ENCODE results near the gene MMP25. TPM values are rescaled to one million over a fixed set of nuclear protein-coding genes. Genes with fewer than 3 reads are reported as not detected.
A peak's percentile ranks its signal among the peaks of the same experiment; 100 is the strongest.

MMP25 gene
- total RNA-seq, 2 experiments from 2014 or later: 1.1 to 1.5 TPM

- Mint-ChIP-seq H3K27me3 (no peaks in the 10 kb centered on the region), H3K4me1 (ENCODE audit: low read depth) (peaks cover 55% of the 10 kb centered on the region), H3K36me3 (ENCODE audit: low read depth) (peaks cover 33% of the 10 kb centered on the region), H3K4me3 (peak overlapping the region; percentile 97), H3K9me3 (no peaks in the 10 kb centered on the region), H3K27ac (peak overlapping the region; percentile 99)
- CTCF ChIA-PET: interaction anchor here (1.0 to 14.0 kb wide), 10 partner anchors 11 to 102 kb away, joined by 3 to 288 read pairs (median 5); no protein-coding TSS in a partner anchor
- POLR2A ChIA-PET: interaction anchor here (0.6 to 1.8 kb wide), 7 partner anchors 16 to 65 kb away, joined by 3 to 7 read pairs (median 3); no protein-coding TSS in a partner anchor
- no peak for DNase-seq
- TF ChIP-seq CTCF (IDR thresholded peaks at IDR 0.05): no peak
- ATAC-seq: no peak
- intact Hi-C loops (cut with micrococcal nuclease): no loop called here
Observed at GRCh38 chr16:3063625-3064386, 17.4 kb downstream of the MMP25 start.

- Mint-ChIP-seq H3K27ac (peak within 1 kb of the TSS; percentile 99), H3K4me1 (ENCODE audit: low read depth) (peaks cover 55% of the 10 kb centered on the region), H3K36me3 (ENCODE audit: low read depth) (peaks cover 45% of the 10 kb centered on the region), H3K9me3 (no peaks in the 10 kb centered on the region), H3K27me3 (no peaks in the 10 kb centered on the region), H3K4me3 (peak within 1 kb of the TSS; percentile 97)
- ATAC-seq (peak; percentile 55), DNase-seq (peak; percentile 77)
- POLR2A ChIA-PET: interaction anchor here (0.9 to 4.0 kb wide), 10 partner anchors 11 to 107 kb away, joined by 3 to 49 read pairs (median 5); partner anchors contain the start of gene ZNF213
- no peak for TF ChIP-seq CTCF (IDR thresholded peaks at IDR 0.05)
- intact Hi-C loops (cut with micrococcal nuclease): no loop called here
- CTCF ChIA-PET: interaction anchor here (0.6 to 14.0 kb wide), 6 partner anchors 10 to 103 kb away, joined by 3 to 288 read pairs (median 3); no protein-coding TSS in a partner anchor
Observed at GRCh38 chr16:3065069-3065741, 18.8 kb downstream of the MMP25 start, which contains the start of gene IL32. TSS of gene IL32 (plus strand) at chr16:3065640. CDS start at chr16:3065812, 172 bp downstream.

- peak; percentile 45 for DNase-seq
- CTCF ChIA-PET: interaction anchor here (0.6 to 14.0 kb wide), 8 partner anchors 9 to 102 kb away, joined by 3 to 288 read pairs (median 3); no protein-coding TSS in a partner anchor
Observed at GRCh38 chr16:3065742-3066439, 19.5 kb downstream of the MMP25 start.

GRCh38 chr16:3066440-3066748 is 20.0 kb downstream of the MMP25 start:
- Mint-ChIP-seq H3K27ac (peak overlapping the region; percentile 99), H3K9me3 (no peaks in the 10 kb centered on the region), H3K4me3 (peak overlapping the region; percentile 97), H3K27me3 (no peaks in the 10 kb centered on the region), H3K4me1 (ENCODE audit: low read depth) (peaks cover 62% of the 10 kb centered on the region), H3K36me3 (ENCODE audit: low read depth) (peaks cover 48% of the 10 kb centered on the region)
- DNase-seq (no peak), ATAC-seq (no peak)
- ChIA-PET CTCF (interaction anchor here (0.7 to 14.0 kb wide), 3 partner anchors 34 to 68 kb away, joined by 3 to 288 read pairs (median 4); no protein-coding TSS in a partner anchor), POLR2A (interaction anchor here (0.8 to 4.0 kb wide), 6 partner anchors 10 to 106 kb away, joined by 3 to 49 read pairs (median 5); no protein-coding TSS in a partner anchor)
- no peak for TF ChIP-seq CTCF (IDR thresholded peaks at IDR 0.05)
- intact Hi-C loops (cut with micrococcal nuclease): no loop called here

More at GRCh38 chr16:3065742-3066439, 19.5 kb downstream of the MMP25 start:
- Mint-ChIP-seq H3K9me3 (no peaks in the 10 kb centered on the region), H3K27ac (peak overlapping the region; percentile 99), H3K27me3 (no peaks in the 10 kb centered on the region), H3K36me3 (ENCODE audit: low read depth) (peaks cover 48% of the 10 kb centered on the region), H3K4me3 (peak overlapping the region; percentile 97), H3K4me1 (ENCODE audit: low read depth) (peaks cover 57% of the 10 kb centered on the region)
- POLR2A ChIA-PET: interaction anchor here (0.8 to 4.0 kb wide), 7 partner anchors 10 to 106 kb away, joined by 3 to 49 read pairs (median 5); partner anchors contain the start of gene ZNF213
- intact Hi-C loops (cut with micrococcal nuclease): no loop called here
- TF ChIP-seq CTCF (IDR thresholded peaks at IDR 0.05): no peak
- ATAC-seq: peak; percentile 13
